ENCODE measurements around the gene ZNF556.

ZNF556 gene

DNA sequence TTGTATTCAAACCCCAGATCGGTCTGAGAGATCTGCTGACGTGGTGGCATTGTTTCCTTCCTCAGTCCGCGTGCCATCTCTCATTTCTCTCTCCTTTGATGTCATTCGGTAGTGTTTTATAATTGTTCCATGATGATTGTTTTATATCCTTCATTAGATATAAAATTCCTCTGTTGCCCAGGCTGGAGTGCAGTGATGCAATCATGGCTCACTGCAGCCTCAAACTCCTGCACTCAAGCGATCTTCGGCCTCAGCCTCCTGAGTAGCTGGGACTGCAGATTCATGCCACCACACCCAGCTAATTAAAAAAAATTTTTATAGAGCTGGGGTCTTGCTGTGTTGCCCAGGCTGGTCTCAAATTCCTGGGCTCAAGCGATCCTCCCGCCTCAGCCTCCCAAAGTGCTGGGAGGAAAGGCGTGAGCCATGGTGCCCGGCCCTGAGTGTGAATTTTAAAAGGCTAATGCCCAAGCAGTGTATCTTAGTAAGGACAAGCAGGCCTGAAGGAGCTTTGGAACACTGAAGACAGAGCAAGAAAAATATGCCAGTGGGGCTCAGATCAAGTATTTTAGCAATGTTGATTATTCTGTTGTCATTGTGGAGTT, 38.9 kb downstream of the ZNF556 start:
- peaks cover 16% of the 10 kb centered on the region for H4K20me1 ChIP-seq (ENCODE audit: insufficient read depth, low read length)
- H3K27ac ChIP-seq (ENCODE audit: low read length), result no peak overlapping the region; the same call in 1 of the 2 replicates
- DNase-seq (no peak), ATAC-seq (ENCODE audit: insufficient read depth, low read depth) (no peak)
- no peaks in the 10 kb centered on the region for H3K9me3 ChIP-seq (ENCODE audit: insufficient read depth, low read length, severe bottlenecking)
- H3K4me2 ChIP-seq (ENCODE audit: insufficient read depth, low read length), result no peak overlapping the region
- H3K36me3 ChIP-seq (ENCODE audit: insufficient read depth, low read length), result no peaks in the 10 kb centered on the region
- H3K4me1 ChIP-seq (ENCODE audit: insufficient read depth, low read length), result peaks cover 15% of the 10 kb centered on the region
- no peak overlapping the region for H2AFZ ChIP-seq (ENCODE audit: low read depth, low read length)
- H3K4me3 ChIP-seq (ENCODE audit: low read depth in 1 of 2, low read length in 2 of 2), result no peak overlapping the region
- H3K9ac ChIP-seq (ENCODE audit: low read depth, low read length), result no peak overlapping the region
- H3K27me3 ChIP-seq (ENCODE audit: insufficient read depth, low read length, poor library complexity), result no peaks in the 10 kb centered on the region
- TF ChIP-seq EZH2 (IDR thresholded peaks at IDR 0.05; ENCODE audit: borderline replicate concordance, low read depth, low read length, severe bottlenecking), result no peak
- TF ChIP-seq, protein P1, sequence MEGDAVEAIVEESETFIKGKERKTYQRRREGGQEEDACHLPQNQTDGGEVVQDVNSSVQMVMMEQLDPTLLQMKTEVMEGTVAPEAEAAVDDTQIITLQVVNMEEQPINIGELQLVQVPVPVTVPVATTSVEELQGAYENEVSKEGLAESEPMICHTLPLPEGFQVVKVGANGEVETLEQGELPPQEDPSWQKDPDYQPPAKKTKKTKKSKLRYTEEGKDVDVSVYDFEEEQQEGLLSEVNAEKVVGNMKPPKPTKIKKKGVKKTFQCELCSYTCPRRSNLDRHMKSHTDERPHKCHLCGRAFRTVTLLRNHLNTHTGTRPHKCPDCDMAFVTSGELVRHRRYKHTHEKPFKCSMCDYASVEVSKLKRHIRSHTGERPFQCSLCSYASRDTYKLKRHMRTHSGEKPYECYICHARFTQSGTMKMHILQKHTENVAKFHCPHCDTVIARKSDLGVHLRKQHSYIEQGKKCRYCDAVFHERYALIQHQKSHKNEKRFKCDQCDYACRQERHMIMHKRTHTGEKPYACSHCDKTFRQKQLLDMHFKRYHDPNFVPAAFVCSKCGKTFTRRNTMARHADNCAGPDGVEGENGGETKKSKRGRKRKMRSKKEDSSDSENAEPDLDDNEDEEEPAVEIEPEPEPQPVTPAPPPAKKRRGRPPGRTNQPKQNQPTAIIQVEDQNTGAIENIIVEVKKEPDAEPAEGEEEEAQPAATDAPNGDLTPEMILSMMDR (IDR thresholded peaks at IDR 0.05; ENCODE audit: borderline replicate concordance, extremely low read depth, low read length, poor library complexity, severe bottlenecking), result no peak
- peaks cover 72% of the 10 kb centered on the region for H3K79me2 ChIP-seq (ENCODE audit: insufficient read depth, low read length)

DNA sequence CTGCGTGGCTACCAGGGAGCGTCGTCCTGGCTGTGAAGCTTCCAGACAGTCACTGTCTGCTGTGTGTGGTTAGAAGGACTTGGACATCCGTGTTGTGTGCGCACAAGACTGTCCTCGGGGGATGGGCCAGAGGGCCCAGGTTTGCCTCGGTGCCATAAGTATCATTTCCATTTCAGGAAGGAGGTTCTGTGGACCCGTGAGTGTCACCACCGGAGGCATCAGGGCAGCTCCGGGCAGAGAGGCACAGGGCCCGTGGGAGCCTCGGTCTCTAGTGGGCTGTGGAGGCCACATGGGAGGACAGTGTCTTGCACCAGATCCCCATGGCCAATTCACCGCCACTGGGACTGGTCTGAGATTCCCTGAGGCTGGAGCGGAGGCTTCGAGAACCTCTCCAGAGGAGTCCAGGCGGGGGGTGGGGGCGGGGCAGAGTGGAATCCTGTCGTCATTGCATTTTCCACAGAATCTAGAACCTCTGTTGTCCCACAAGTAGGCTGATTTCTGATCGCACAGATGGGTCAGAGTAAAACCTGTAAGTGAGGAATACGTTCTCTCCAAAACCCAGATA, 39.6 kb downstream of the ZNF556 start:
- TF ChIP-seq, protein P1 (IDR thresholded peaks at IDR 0.05; ENCODE audit: borderline replicate concordance, extremely low read depth, low read length, poor library complexity, severe bottlenecking), result no peak
- TF ChIP-seq EZH2 (IDR thresholded peaks at IDR 0.05; ENCODE audit: borderline replicate concordance, low read depth, low read length, severe bottlenecking), result no peak
- no peak overlapping the region for H3K4me2 ChIP-seq (ENCODE audit: insufficient read depth, low read length)
- H3K36me3 ChIP-seq (ENCODE audit: insufficient read depth, low read length), result no peaks in the 10 kb centered on the region
- ATAC-seq (ENCODE audit: insufficient read depth, low read depth), result no peak
- no peaks in the 10 kb centered on the region for H3K9me3 ChIP-seq (ENCODE audit: insufficient read depth, low read length, severe bottlenecking)
- peaks cover 16% of the 10 kb centered on the region for H4K20me1 ChIP-seq (ENCODE audit: insufficient read depth, low read length)
- H3K4me3 ChIP-seq (ENCODE audit: low read depth in 1 of 2, low read length in 2 of 2), result no peak overlapping the region
- peaks cover 71% of the 10 kb centered on the region for H3K79me2 ChIP-seq (ENCODE audit: insufficient read depth, low read length)
- no peak overlapping the region for H3K9ac ChIP-seq (ENCODE audit: low read depth, low read length)
- no peaks in the 10 kb centered on the region for H3K27me3 ChIP-seq (ENCODE audit: insufficient read depth, low read length, poor library complexity)
- H3K4me1 ChIP-seq (ENCODE audit: insufficient read depth, low read length), result peaks cover 13% of the 10 kb centered on the region
- H2AFZ ChIP-seq (ENCODE audit: low read depth, low read length), result no peak overlapping the region
- DNase-seq, result no peak
- H3K27ac ChIP-seq (ENCODE audit: low read length), result no peak overlapping the region; the same call in 1 of the 2 replicates

DNA sequence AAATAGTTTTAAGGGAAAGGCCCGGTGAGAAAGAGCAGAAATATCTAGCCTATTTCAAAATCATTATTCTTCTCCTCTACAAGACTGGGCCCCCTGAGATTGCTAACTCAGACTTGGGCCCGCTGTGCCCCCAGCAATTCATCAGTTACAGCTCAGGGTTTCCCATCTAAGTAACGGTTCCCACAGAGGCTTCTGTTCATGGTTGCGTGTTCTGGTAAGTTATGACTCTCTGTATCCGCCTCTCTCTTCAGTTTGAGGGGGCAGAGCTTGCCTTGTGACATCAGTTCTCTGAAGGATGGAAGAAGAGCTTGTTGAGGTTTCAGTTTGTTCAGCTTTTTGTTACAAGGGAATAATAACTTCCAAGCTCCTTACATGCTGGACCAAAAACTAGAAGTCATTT, 45.2 kb downstream of the ZNF556 start:
- Histone ChIP-seq H3K27ac (ENCODE audit: low read length) (no peak overlapping the region), H3K4me3 (ENCODE audit: low read depth in 1 of 2, low read length in 2 of 2) (no peak overlapping the region), H3K36me3 (ENCODE audit: insufficient read depth, low read length) (peaks cover 17% of the 10 kb centered on the region), H3K79me2 (ENCODE audit: insufficient read depth, low read length) (peaks cover 40% of the 10 kb centered on the region), H3K9ac (ENCODE audit: low read depth, low read length) (no peak overlapping the region), H3K9me3 (ENCODE audit: insufficient read depth, low read length, severe bottlenecking) (no peaks in the 10 kb centered on the region), H2AFZ (ENCODE audit: low read depth, low read length) (no peak overlapping the region), H3K4me1 (ENCODE audit: insufficient read depth, low read length) (no peaks in the 10 kb centered on the region), H3K4me2 (ENCODE audit: insufficient read depth, low read length) (no peak overlapping the region), H3K27me3 (ENCODE audit: insufficient read depth, low read length, poor library complexity) (no peaks in the 10 kb centered on the region), H4K20me1 (ENCODE audit: insufficient read depth, low read length) (peaks cover 3% of the 10 kb centered on the region; the same call in 1 of the 2 replicates)
- TF ChIP-seq, protein P1 (IDR thresholded peaks at IDR 0.05; ENCODE audit: borderline replicate concordance, extremely low read depth, low read length, poor library complexity, severe bottlenecking), result no peak
- TF ChIP-seq EZH2 (IDR thresholded peaks at IDR 0.05; ENCODE audit: borderline replicate concordance, low read depth, low read length, severe bottlenecking), result no peak
- ATAC-seq (ENCODE audit: insufficient read depth, low read depth), result no peak
- DNase-seq, result no peak

All from DND-41 (cell line).